NK-92 treated with Interleukin-12 subunit alpha and Interleukin-12 subunit beta, amount 100 ng/mL, for 24 hours (cell line): ENCODE data around the gene PRR5L.

Source experiments
- DNase-seq: peaks from one replicate; lab custom pipeline; 2025; lab: John Stamatoyannopoulos, UW

The PRR5L gene

DNA sequence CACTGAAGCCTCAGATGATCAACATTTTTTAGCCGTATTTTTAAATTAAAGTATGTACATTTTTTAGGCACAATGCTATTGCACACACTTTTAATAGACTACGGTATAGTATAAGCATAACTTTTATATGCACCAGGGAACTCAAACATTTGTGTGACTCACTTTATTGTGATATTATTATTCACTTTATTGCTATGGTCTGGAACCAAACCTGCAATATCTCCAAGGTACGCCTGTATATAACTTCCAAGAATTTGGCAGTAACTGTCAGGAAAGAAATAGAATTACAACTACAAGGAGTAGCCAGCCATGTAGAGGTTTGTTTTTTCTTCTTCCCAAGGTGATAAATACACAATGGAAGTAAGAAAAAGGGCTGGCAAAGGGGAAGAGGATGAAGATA lies 62.3 kb downstream of the PRR5L start:
- no peak for DNase-seq

DNA sequence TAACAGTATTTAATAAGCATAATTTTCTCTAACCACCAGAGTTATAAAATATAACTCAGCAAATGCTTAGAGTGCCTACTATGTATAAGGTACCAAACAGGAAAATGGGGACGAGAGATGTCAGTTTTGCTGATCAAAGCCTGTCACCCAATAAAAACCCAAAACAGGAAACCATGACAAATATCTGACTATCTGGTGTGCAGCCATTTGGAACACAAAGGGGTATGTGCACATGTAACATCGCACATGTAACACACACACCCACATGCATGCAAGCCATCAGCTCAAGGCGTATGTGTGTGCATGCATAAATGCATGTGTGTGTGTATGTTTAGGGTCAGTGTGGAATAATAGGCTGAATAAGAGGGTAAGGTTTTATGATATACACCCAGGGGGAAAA lies 64.2 kb downstream of the PRR5L start:
- no peak for DNase-seq

DNA sequence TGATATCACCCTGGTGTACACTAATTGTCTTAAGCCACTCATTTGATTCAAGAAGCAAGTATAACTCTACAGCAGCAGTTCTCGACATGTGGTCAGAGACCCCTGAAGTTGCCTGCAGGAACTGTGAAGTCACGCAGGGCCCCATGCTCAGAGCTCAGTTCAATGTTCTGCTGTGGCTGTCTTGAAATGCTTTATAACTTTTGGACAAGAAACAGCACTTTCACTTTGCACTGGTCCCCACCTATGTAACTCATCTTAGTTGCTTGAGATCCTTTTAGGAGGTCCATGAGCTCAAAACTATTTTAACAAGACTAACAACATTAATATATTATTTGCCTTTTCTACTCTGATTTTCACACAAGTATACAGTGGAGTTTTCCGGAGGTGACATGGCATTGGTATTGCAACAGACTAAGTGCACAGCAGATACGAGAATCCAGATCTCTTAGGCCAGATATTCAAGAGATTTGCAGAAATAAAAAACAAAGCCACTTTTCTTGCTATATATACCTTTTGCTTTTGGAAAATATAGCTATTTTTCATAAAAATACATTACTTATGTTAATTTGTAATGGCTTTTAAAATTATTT lies 64.8 kb downstream of the PRR5L start:
- no peak for DNase-seq

GRCh38 chr11:36361472-36361871 lies 65.4 kb downstream of the PRR5L start:
- no peak for DNase-seq

DNA sequence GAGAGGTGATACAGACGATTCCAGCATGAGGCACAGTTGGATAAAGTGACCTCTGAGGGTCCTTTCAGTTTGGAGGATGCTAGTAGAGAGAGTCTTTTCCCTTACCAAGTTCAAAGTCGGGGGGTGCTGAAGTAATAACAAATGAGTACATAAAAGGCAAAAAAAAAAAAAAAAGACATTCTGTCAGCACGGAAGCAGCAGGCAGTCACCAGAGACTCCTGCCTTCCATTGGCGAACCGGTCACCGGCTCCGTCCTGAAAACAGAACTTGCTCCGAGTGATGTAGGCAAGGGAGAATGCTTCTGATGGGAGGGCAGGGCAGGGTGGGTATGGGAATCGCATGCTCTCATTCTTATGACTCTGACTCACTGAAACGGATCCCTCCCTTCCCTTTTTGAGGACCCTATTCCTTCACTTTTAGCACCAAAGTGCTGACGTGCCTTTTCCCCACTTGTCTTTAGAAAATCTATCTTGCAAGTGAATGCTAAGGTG lies 65.9 kb downstream of the PRR5L start:
- no peak for DNase-seq

DNA sequence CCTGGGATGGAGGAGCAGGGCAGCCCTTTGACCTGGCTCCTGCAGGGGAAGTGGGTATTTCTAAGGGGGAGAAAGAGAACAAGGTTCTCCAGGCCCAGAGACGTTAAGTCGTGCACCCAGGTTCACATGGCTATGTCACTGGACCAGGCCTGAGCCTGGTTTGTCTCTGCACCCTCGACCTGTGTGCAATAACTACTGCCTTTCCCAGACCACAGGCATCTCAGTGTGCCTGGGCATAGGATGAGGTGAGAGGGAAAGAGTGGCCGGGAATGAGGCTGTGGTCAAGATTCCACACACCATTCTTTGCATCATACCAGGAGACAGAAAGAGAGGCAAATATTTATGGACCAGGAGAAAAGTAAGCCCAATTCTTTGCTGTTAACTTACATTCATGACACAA lies 66.8 kb downstream of the PRR5L start:
- DNase-seq = no peak

DNA sequence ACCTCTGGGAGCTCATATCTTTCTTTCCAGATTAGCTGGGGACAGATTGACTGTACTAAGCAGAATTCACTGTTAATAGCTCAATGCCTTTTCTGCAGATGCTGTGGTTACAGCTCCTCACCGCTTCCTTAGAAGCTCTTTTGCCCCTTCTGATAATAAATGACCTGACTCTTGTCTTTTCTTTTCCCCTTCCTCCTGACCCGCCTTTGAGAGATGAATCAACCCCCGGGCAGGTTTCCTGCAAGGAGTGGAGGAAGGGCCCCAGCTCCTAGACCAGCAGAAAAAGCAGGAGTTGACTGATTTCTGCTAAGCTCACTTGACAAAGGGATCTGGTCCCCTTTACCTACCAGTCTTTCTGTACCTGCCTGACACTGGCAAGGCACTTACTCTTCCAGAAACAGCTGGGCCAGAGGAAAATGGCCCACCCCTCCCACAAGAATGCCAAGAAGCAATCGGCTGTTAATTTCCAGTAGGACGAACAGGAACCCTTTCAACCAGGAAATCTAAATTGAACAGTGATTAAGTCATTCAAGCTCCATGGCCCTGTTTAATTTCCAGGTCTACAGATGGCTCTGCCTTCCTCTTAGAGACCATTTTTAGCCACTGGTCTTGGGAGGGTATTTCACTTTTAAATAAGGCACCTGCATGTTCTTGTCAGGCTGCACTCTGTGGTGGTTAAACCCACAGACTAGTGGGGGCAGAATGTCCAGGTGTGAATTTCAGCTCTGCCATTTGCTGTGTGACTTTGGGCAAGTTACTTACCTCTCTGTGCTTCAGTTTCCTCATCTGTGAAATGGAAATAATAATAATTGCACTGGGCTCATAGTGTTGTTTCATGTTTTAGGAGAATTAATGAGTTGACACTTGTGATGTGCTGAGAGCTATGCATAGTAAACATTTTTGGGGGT lies 67.5 kb downstream of the PRR5L start:
- no peak for DNase-seq

- no peak for DNase-seq
Observed at GRCh38 chr11:36364551-36365325, 68.7 kb downstream of the PRR5L start.

GRCh38 chr11:36365907-36366306 lies 69.8 kb downstream of the PRR5L start:
- DNase-seq = no peak

DNA sequence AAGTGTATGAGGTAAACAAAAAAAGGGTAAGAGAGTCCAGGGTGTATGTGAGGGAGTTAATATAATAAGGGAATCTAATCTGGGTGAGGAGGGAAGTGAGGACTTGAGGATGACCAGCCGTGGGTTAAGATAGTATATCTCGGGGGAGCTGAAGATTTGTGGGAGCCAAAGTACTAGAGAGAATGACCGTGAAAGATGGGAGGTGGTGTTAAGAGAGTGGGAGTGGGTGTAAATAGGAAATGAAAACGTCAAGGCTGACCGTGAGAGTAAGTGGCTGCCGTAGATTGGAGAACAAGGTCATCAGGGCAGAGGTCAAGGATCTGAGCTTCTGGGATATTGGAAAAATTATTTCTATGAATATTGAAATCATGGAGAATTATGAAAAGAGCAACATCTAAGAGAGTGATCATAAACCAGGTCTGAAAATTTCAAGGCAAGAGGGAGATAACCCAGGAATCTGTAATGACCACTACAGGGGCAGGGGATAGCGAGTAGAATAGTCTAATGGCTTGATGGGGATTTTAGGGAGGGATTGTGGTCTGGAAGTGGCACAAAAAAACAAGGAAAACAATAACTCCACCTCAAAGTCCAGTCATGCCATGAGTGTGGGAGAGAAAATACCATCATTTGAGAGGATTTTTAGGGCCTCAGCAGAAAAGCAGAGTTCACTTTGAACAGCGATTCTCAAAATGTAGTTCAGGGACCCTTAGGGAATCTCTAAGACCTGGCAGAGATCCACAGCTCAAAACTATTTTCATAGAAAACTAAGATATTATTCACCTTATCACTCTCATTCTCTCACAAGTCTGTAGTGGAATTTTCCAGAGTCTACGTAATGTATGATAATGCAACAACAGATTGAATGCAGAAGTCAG lies 72.0 kb downstream of the PRR5L start:
- no peak for DNase-seq

DNA sequence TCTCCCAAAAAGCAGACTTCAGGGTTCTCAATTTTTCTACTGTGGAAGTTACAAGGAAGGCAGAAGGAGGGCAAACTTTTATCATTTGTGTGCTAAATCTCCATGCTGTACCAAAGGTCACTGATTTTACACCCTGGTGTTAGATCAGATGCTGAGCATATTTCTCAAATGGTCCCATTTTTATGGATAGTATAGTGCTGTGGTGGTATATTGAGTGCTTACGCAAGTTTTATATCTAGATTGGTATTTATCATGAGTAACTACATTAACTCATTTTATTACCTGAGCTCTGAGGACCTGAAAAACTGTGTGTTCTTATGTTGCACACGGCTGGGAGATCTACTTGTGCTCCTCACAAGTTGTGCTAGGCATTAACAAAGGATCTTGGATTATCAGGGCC lies 75.1 kb downstream of the PRR5L start:
- no peak for DNase-seq

DNA sequence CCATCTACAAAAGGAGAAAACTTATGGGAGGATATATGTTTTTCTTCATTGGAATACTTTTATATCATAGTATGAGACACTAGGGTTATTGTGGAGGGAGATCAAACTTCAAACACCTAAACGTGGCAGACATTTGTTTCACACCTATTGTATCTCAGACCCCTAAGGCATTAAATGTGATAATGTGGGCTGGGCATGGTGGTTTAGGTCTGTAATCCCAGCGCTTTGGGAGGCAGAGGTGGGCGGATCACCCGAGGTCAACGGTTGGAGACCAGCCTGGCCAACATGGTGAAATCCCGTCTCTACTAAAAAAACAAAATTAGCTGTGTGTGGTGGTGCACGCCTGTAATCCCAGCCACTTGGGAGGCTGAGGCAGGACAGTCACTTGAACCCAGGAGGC lies 75.5 kb downstream of the PRR5L start:
- DNase-seq = no peak

DNA sequence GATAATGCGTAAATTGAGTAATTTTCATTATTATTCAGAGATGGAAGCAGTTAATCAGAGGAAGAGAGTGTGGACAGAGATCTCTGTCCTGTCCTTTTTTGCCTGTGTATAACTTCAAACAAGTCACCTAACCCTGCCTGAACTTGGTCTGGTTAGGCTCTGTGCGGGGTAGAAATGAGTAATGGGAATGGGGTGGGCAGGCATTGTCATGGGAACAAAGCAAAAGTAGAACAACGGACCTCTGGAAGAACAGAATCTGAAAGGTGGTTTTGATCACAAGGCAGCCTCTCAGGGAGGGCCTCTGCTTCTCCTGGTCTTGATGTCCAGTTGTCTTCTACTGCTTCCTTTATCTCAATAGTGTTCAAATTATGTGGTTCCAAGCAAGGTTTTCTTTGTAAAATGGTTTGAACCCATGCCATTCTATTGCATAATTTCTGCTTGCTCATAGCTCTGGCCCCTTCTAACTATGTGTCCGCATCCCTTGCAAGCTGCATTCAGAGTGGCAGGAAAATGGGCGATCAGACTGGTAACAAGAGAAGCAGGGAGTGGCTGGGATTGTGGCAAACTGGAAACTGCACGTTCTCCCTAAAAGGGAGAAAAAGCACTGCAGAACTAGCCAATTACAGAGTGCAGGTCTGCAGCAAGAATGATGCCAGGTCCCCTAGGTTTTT lies 76.1 kb downstream of the PRR5L start:
- no peak for DNase-seq

- no peak for DNase-seq
Observed at GRCh38 chr11:36373016-36374010, 77.2 kb downstream of the PRR5L start.

DNA sequence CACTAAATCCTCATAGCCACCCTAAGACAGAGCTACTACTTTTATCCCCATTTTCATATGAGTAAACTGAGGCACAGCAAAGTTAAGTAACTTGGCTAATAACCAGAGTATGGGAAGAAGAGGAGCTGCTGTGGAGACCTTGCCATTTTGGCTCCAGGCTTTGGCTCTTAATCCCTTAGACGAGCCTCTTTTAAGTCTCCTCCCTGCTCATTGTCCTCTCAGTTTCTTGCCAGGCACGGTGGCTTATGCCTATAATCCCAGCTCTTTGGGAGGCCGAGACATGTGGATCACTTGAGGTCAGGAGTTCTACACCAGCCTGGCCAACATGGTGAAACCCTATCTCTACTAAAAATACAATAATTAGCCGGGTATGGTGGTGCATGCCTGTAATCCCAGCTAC lies 78.6 kb downstream of the PRR5L start:
- no peak for DNase-seq

- no peak for DNase-seq
Observed at GRCh38 chr11:36375353-36376008, 79.4 kb downstream of the PRR5L start.

- DNase-seq = no peak
Observed at GRCh38 chr11:36376009-36376887, 80.2 kb downstream of the PRR5L start.
